Cerebellar cortex (tissue), 1 donor: ENCODE measurements around the gene LRCH4.
"Not testable (repeated sequence)": the region's sequence is repeated elsewhere in the genome, so short reads cannot be mapped to it uniquely, and the experiment has no call there.

Source experiments
- DNase-seq: peaks from one replicate; pipeline ENCODE4 v3.0.0-alpha.2; 2015; ENCODE audit warnings: low spot score

Gene LRCH4

DNA sequence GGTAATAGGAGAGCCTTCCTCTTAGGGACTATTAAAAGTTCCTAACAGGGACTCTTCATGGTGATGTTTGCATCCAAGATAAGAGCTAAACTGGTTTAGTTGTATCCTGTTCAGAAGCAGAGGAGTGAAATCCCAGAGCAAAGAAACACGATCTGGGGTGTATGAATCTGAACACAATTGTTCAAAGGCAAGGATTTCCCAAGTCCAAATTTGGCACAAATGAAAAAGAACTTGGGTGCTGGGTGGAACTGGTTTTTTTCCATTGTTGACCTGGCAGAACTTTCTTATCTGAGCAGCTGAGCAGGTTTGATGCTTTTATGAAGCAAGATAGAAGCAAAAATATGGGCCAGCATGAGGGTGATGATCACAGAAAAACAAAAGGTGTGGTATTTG is 41.0 kb downstream of the LRCH4 start:
- peak; percentile 74 for DNase-seq

DNA sequence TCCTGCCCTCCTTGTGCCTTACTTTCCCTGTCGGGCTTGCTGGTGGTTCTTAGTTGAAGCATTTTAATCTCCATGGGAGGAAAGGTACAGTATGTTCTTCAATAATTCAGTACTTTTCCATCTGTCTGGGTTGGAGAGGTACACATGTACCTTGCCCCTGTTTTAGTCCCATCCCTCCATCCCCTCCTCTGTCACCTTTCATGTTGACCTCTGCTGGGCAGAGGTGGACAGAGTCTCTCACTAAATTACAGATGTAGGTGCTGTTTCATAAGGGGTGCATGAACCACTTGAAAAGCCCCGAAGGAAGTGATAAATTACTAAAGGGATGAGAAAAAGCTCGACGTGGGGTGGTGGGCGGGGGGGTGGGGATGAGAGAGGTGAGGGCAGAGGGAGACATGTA is 41.5 kb downstream of the LRCH4 start:
- DNase-seq, result no peak

DNA sequence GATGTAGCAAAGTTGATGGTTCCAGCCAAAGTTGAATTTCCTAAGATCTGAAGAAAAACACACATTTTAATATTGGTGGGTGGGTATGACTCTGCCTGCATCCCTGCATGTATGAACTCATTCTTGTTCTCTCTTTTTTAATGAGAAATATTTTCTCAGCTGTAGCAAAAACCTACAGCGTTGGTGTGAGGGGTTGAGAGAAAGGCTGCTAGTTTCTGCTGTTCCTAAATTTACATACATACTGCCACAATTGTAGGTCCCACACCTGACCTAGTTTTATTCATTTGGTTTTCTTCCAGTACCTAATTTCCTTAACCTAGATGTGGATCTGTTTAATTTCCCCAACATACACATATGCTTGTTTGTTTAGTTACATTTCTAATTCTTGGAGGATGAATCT is 42.3 kb downstream of the LRCH4 start:
- peak; percentile 65 for DNase-seq

DNA sequence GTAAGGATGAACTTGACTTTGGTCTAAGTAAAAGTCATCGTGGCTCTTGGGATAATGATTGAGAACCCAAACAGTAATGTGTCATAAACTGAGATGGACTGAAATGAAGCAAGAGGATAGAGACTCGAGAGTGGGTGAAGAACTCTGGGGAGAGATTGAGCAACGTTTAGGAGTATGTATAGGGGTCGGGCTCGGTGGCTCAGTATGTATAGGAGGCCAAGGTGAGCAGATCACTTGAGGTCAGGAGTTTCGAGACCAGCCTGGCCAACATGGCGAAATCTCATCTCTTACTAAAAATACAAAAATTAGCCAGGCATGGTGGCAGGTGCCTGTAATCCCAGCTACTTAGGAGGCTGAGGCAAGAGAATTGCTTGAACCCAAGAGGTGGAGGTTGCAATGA is 44.6 kb downstream of the LRCH4 start:
- DNase-seq, result not testable (repeated sequence)

DNA sequence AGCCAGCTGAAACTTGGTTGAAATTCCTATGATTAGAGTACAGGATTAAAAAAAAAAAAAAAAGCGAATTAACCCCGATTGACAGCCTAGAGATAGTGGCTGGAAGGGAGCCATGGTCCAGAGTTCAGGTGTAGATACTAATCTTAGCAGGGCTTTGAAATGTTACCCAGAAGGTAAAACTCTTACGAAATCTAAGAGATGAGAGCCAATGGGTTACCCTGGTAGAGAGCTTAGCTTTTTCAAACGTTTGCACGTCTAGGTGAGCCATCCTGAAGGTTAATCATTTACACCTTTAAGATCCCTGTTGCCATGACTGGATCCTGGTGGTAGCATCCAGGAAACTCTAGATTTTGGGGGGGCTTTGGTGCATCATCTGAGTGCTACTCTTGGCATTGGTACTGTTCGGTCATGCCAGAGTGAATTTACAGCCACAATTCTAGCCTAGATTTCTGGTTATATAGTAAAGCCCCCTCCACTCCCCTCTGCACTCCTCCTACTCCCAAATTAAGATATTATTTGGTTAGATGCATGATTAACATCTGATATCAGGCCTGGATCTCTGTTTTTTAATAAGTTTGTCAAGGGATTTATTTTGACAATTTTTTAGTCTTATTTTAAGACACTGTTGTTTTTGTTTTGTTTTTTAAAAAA is 45.7 kb downstream of the LRCH4 start:
- no peak for DNase-seq

DNA sequence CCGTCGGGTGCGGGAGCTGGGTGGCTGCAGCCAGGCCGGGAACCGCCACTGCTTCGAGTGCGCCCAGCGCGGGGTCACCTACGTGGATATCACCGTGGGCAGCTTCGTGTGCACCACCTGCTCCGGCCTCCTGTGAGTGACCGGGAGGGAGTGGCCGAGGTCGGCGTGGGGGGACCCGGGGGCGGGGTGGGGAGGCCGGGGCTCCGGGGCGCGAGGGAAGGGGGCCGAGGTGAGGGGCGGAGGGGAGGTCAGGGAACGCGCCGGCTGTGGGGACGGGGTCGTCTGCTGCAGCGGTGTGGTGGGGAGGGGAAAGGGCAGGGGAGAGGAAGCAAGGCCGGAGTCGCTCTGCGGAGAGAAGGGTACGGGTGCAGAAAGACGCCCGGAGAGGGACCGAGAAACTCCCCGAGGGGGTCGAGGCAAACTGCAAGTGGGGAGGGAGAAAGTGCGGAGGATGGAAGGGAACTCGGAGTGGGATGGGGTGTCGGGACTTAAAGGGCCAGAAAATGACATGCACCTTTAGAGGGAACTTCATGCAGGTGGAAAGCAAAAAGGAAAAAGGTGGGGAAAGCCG is 46.4 kb downstream of the LRCH4 start:
- DNase-seq, result no peak

DNA sequence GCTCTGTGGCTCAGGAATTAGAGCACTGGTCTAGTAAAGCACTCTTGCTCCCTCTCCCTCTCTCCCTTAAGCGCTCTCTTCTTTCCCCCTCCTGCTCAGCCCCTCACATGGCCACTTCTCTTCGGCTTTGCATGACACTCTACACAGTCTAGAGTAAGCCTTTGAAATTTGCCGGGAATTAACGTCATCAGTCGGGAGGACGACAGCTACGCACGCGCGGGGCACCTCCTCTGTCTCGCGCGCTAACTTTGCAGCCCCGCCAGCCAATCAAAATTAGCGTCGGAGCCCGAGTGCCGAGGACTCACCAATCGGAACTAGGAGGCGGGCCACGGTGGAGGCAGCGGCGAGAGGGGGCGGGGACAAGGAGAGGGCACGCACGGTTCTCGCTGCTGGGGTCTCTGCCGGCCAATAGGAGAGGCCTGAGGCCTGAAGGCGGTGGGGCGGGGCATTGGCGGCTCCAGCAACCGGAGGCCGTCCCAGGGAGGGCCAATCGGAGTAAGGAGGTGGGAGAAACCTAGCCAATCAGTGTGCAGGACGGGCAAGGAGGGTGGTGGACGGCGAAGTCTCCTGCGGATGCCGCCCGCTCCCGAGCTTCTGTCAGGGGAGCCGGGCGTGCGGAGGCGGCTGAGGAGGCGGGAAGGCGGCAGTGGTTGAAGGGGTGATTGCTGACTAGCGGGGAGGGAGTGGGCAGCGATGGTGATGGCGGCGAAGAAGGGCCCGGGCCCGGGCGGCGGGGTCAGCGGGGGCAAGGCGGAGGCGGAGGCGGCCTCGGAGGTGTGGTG is 47.1 kb downstream of the LRCH4 start, which contains the start of gene AGFG2:
Gene AGFG2 (plus strand): TSS at position 550 of the 782 bp plus-strand sequence. CDS start 144 bp downstream, at position 694.
- DNase-seq, result peak; percentile 100

DNA sequence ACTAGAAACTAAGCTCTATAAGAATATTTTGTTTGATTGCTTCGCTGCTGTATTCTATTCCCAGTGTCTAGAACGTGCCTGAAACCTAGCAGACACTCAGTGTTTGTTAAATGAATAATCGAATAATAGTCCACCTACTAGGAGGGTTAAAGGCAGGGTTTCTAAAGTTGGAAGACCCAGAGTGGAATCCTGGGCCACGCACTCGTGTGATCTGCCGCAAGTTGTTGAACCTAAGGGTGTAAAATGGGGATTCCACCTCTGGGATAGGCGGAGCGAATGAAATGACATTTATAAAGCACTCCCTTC is 47.6 kb downstream of the LRCH4 start:
- no peak for DNase-seq

DNA sequence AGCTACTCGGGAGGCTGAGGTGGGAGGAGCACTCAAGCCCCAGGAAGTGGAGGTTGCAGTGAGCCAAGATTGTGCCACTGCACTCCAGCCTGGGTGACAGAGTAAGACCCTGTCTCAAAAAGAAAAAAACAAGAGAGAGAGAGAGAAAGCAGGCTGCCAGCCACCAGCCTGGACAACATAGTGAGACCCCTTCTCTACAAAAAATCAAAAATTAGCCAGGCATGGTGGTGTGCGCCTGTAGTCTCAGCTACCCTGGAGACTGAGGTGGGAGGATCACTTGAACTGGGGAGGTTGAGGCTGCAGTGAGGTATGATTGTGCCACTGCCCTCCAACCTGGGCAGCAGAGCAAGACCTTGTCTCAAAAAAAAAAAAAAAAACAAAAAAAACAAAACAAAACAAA is 49.2 kb downstream of the LRCH4 start:
- DNase-seq, result not testable (repeated sequence)

DNA sequence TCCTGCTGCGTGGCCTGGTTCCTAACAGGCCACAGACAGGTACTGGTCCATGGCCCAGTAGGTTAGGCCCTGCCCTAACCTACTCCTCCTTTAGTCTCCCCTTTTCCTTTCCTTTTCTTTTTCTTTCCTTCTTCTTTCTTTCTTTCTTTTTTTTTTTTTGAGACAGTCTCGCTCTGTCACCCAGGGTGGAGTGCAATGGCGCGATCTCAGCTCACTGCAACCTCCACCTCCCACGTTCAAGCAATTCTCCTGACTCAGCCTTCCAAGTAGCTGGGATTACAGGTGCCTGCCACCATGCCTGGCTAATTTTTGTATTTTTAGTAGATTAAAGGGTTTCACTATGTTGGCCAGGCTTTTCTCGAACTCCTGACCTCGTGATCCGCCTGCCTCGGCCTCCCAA is 49.9 kb downstream of the LRCH4 start:
- not testable (repeated sequence) for DNase-seq

DNA sequence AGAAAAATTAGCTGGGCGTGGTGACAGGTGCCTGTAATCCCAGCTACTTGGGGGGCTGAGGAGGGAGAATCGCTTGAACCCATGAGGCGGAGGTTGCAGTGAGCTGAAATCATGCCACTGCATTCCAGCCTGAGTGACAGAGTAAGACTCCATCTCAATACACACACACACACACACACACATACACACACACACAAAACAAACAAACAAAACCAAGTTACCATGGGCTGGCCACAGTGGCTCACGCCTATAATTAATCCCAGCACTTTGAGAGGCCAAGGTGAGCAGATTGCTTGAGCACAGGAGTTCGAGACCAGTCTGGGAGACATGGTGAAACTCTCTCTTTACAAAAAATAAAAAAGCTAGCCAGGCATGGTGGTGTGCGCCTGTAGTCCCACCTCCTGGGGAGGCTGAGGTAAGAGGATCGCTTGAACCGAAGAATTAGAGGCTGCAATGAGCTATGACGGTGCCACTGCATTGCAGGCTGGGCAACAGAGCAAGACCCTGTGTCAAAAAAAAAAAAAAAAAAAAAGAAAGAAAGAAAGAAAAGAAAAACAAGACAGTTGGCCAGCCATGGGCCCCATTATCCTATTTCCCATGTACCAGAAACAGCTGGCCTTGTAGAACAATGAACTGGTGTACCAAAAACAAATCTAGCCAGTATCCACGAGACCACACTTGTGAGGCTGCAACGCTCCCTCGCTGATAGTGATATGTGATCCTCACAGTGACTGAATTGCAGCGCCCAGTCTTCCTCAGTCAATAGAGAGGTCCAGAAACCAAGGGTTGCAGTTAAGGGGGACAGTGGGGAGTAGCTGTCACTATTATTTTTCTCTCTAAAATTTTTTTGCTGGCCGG is 53.5 kb downstream of the LRCH4 start:
- DNase-seq, result no peak

DNA sequence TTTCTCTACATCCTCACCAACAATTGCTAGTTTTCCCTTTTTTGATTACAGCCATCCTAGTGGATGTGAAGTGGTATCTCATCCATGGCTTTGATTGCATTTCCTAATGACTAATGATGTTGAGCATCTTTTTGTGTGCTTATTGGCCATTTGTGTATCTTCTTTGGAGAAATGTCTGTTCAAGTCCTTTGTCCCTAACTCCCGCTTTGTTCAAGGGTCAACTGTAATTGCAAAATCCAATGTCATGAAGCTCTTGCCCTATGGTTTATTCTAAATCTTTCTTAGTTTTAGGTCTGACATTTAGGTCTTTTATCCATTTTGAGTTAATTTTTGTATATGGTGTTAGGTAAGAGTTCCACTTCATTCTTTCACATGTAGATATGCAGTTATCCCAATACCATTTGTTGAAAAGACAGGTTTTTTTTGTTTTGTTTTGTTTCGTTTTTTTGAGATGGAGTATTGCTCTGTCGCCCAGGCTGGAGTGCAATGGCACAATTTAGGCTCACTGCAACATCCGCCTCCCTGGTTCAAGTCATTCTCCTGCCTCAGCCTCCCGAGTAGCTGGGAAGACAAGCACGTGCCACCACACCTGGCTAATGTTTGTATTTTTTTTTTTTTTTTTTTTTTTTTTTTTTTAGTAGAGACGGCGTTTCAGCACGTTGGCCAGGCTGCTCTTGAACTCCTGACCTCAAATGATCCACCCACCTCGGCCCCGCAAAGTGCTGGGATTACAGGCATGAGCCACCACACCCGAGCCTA is 57.6 kb downstream of the LRCH4 start:
- DNase-seq, result not testable (repeated sequence)
